Glutamatergic neuron (in vitro differentiated cells): ENCODE results near the gene SCRN2. TPM values are rescaled to one million over a fixed set of nuclear protein-coding genes. Genes with fewer than 3 reads are reported as not detected.

Source experiments
- DNase-seq: peaks from one replicate; pipeline ENCODE4 v3.0.0; 2022
- H3K27ac Mint-ChIP-seq: one replicate; pipeline ENCODE4 v1.8.0; 2020; ENCODE audit warnings: mild to moderate bottlenecking, mixed read lengths, inconsistent platforms; ENCODE audit not compliant: unreplicated experiment
- H3K27me3 Mint-ChIP-seq: one replicate; pipeline ENCODE4 v1.8.0; 2020; ENCODE audit warnings: mild to moderate bottlenecking, moderate library complexity, mixed read lengths, inconsistent platforms; ENCODE audit not compliant: unreplicated experiment
- H3K36me3 Mint-ChIP-seq: one replicate; pipeline ENCODE4 v1.8.0; 2020; ENCODE audit warnings: mild to moderate bottlenecking, mixed read lengths, inconsistent platforms; ENCODE audit not compliant: unreplicated experiment
- H3K4me1 Mint-ChIP-seq: one replicate; pipeline ENCODE4 v1.8.0; 2020; ENCODE audit warnings: mild to moderate bottlenecking, low read depth, mixed read lengths, inconsistent platforms; ENCODE audit not compliant: unreplicated experiment
- H3K4me3 Mint-ChIP-seq: one replicate; pipeline ENCODE4 v1.8.0; 2020; ENCODE audit warnings: mild to moderate bottlenecking, mixed read lengths, inconsistent platforms; ENCODE audit not compliant: unreplicated experiment
- H3K9me3 Mint-ChIP-seq: one replicate; pipeline ENCODE4 v1.8.0; 2020; ENCODE audit warnings: mild to moderate bottlenecking, moderate library complexity, mixed read lengths, inconsistent platforms; ENCODE audit not compliant: unreplicated experiment
- total RNA-seq: library from RNA; stranded (reverse); fragmentation: NEBNext Ultra II Directional; extraction: Animal tissue kit (Norgen Biotek cat#: 25700); gene quantifications from one replicate; pipeline ENCODE4 v1.2.1, GENCODE V29; 2021; ENCODE audit not compliant: unreplicated experiment
- TF ChIP-seq, protein P1 (sequence below): fragments of 200-600 bp; sonication (generic); IDR thresholded peaks from one replicate; pipeline ENCODE4 v1.5.0; 2021; ENCODE audit not compliant: partially characterized antibody, unreplicated experiment

SCRN2 gene
- total RNA-seq, 1 donor from 2014 or later: 39.1 TPM

GRCh38 chr17:47850692-47851573, 9.9 kb upstream of the SCRN2 start, which contains the start of gene SP6:
Gene SP6, minus strand, starts transcription at chr17:47851163. Its CDS starts 2,734 bp downstream, at chr17:47848429.
- H3K9me3 Mint-ChIP-seq: peaks cover 2% of the 10 kb centered on the region
- peak; percentile 81 for DNase-seq
- H3K27me3 Mint-ChIP-seq: peaks cover 27% of the 10 kb centered on the region
- H3K4me3 Mint-ChIP-seq: peak within 1 kb of the TSS; percentile 74
- no peak within 1 kb of the TSS for H3K27ac Mint-ChIP-seq
- H3K4me1 Mint-ChIP-seq: peaks cover 17% of the 10 kb centered on the region
- no peaks in the 10 kb centered on the region for H3K36me3 Mint-ChIP-seq
- TF ChIP-seq, protein P1, sequence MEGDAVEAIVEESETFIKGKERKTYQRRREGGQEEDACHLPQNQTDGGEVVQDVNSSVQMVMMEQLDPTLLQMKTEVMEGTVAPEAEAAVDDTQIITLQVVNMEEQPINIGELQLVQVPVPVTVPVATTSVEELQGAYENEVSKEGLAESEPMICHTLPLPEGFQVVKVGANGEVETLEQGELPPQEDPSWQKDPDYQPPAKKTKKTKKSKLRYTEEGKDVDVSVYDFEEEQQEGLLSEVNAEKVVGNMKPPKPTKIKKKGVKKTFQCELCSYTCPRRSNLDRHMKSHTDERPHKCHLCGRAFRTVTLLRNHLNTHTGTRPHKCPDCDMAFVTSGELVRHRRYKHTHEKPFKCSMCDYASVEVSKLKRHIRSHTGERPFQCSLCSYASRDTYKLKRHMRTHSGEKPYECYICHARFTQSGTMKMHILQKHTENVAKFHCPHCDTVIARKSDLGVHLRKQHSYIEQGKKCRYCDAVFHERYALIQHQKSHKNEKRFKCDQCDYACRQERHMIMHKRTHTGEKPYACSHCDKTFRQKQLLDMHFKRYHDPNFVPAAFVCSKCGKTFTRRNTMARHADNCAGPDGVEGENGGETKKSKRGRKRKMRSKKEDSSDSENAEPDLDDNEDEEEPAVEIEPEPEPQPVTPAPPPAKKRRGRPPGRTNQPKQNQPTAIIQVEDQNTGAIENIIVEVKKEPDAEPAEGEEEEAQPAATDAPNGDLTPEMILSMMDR: no peak

DNA sequence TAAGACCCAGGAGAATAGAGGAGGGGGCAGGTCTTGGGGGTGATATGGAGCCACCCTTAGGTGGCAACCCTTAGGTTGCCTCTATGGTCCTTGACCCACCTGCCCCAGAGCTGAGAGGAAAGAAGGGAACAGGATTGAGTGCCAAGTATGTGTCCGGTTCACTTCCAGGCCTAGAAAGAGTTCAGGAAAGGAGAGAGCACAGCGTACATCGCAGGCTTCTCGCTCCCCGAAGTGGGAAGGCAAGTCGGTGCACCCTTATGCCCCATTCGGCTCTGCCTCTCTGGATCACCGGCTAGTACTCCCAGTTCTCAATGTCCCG, 9.3 kb upstream of the SCRN2 start:
- Mint-ChIP-seq H3K4me3 (peak overlapping the region; percentile 74), H3K4me1 (peaks cover 17% of the 10 kb centered on the region), H3K9me3 (no peaks in the 10 kb centered on the region), H3K36me3 (no peaks in the 10 kb centered on the region), H3K27ac (no peak overlapping the region), H3K27me3 (peaks cover 28% of the 10 kb centered on the region)
- no peak for DNase-seq
- TF ChIP-seq, protein P1: no peak

GRCh38 chr17:47848198-47848513, 7.1 kb upstream of the SCRN2 start:
- Mint-ChIP-seq H3K27me3 (peaks cover 18% of the 10 kb centered on the region), H3K36me3 (no peaks in the 10 kb centered on the region), H3K9me3 (no peaks in the 10 kb centered on the region), H3K4me1 (peaks cover 11% of the 10 kb centered on the region), H3K27ac (no peak overlapping the region), H3K4me3 (no peak overlapping the region)
- TF ChIP-seq, protein P1: no peak
- no peak for DNase-seq

DNA sequence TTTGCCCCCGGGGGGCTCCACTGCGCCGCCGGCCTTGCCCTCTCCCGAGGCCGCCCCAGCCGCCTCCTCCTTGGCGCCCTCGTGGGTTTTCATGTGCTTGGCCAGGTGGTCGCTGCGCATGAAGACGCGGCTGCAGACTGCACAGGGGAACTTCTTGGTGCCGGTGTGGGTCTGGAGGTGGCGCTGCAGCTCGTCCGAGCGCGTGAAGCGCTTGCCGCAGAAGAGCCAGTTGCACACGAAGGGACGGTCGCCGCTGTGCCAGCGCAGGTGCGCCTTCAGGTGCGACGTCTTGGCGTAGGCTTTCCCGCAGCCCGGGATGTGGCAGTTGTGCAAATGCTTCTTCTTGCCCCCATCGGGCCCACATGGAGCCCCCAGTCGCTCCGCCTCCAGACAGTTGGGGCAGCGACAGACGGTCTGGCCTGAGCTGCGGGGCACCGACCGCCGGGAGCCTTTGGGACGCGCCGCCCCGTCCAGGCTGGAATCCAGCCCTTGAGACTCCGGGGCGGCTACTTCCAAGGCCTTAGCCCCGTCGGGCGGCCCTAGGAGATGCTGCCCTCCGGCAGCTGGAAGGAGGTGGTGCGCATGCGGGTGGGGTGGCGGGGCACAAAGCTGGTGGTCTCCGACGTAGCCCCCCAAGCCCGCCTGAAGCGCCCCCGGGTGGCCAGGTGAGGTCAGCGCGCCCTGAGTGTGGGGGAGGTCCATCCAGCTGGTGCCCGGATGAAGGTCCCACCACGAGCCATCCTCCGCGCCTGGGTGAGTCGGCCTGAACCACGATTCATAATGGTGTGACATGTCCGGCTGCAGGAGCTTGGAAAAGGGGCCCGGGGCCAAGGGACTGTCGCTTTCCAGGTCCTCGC, 6.5 kb upstream of the SCRN2 start:
- TF ChIP-seq, protein P1: peak; percentile 45
- Mint-ChIP-seq H3K9me3 (no peaks in the 10 kb centered on the region), H3K27ac (no peak overlapping the region), H3K27me3 (peaks cover 17% of the 10 kb centered on the region), H3K4me3 (no peak overlapping the region), H3K4me1 (peaks cover 15% of the 10 kb centered on the region), H3K36me3 (no peaks in the 10 kb centered on the region)
- DNase-seq: peak; percentile 55
